SK-N-MC (cell line): ENCODE measurements around the gene PHOX2B.

ENCODE experiments used
- EZH2 ChIP-seq: fragments of 200-600 bp; sonication (generic); IDR thresholded peaks from one replicate; pipeline ENCODE4 v1.6.1; 2017; ENCODE audit warnings: antibody characterized with exemption
- POLR2AphosphoS5 ChIP-seq: IDR thresholded peaks from 2 replicates; pipeline ENCODE4 v1.6.1; 2012; ENCODE audit warnings: mild to moderate bottlenecking, low read depth, low read length, borderline replicate concordance

DNA sequence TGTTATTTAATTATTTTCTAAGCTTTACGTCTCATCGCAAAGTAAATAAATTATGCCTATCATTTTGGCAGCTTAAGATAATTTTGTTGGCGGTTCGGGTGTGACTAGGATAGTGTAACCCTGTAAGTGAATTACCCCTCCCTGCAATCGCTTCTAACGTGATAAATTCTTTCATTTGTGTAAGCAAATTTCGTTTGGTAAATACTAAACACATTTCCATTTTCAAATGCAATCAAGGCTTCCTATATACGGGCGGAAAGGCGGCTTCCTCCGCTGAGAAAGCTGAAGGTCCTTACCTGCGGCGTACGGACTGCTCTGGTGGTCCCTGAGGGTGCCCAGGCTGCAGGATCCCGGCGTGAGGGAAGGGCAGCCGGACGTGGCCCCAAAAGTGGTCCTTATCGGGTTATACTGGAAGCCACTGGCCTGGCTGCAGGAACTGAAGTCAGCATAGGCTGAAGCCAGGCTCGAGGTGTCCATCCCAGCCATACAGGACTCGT lies 403 bp downstream of the PHOX2B start:
- TF ChIP-seq POLR2AphosphoS5 (no peak), EZH2 (no peak)
